Measurements from ENCODE around the gene ZNF792.
"Not testable (repeated sequence)": the region's sequence is repeated elsewhere in the genome, so short reads cannot be mapped to it uniquely, and the experiment has no call there.

ZNF792 gene

GRCh38 chr19:34920090-34920786 is 43.8 kb downstream of the ZNF792 start:
- DNase-seq, result not testable (repeated sequence)

GRCh38 chr19:34918190-34918589 is 45.8 kb downstream of the ZNF792 start:
- no peak for DNase-seq

GRCh38 chr19:34917144-34917543 is 46.9 kb downstream of the ZNF792 start:
- not testable (repeated sequence) for DNase-seq

GRCh38 chr19:34910770-34911169 is 53.3 kb downstream of the ZNF792 start:
- no peak for DNase-seq
